ENCODE data around the gene RASGRF2.

DNA sequence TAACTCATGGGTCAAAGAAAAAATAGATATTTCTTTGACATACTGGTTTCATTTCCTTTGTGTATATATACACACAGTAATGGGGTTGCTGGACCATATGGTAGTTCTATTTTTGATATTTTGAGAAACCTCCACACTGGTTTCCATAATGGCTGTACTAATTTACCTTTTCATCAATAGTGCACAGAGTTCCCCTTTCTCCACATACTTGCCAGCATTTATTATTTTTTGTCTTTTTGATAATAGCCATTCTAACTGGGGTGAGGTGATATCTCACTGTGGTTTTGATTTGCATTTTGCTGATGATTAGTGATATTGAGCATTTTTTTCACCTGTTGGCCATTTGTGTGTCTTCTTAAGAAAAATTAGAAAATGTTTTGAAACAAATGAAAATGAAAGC is 194.6 kb downstream of the RASGRF2 start:
- TF ChIP-seq REST (IDR thresholded peaks at IDR 0.05; ENCODE audit: low read depth) (no peak), YY1 (IDR thresholded peaks at IDR 0.05; ENCODE audit: low read depth) (no peak), EP300 (IDR thresholded peaks at IDR 0.05; ENCODE audit: borderline replicate concordance) (no peak), TAF1 (IDR thresholded peaks at IDR 0.05; ENCODE audit: low read depth) (no peak), TEAD4 (IDR thresholded peaks at IDR 0.05) (no peak), FOXM1 (IDR thresholded peaks at IDR 0.05; ENCODE audit: borderline replicate concordance, low read depth) (no peak), NFIC (IDR thresholded peaks at IDR 0.05) (no peak), EGR1 (IDR thresholded peaks at IDR 0.05) (no peak), RAD21 (IDR thresholded peaks at IDR 0.05; ENCODE audit: low read depth) (no peak), TCF12 (IDR thresholded peaks at IDR 0.05; ENCODE audit: low read depth) (no peak), CEBPB (IDR thresholded peaks at IDR 0.05) (no peak), CREB1 (IDR thresholded peaks at IDR 0.05; ENCODE audit: low read depth) (no peak)
- TF ChIP-seq, protein P1, sequence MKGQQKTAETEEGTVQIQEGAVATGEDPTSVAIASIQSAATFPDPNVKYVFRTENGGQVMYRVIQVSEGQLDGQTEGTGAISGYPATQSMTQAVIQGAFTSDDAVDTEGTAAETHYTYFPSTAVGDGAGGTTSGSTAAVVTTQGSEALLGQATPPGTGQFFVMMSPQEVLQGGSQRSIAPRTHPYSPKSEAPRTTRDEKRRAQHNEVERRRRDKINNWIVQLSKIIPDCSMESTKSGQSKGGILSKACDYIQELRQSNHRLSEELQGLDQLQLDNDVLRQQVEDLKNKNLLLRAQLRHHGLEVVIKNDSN (IDR thresholded peaks at IDR 0.05), result no peak
- TF ChIP-seq, protein P2, sequence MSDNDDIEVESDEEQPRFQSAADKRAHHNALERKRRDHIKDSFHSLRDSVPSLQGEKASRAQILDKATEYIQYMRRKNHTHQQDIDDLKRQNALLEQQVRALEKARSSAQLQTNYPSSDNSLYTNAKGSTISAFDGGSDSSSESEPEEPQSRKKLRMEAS (IDR thresholded peaks at IDR 0.05), result no peak

All from Ishikawa (cell line).